ENCODE data around the gene SIM2.

DNA sequence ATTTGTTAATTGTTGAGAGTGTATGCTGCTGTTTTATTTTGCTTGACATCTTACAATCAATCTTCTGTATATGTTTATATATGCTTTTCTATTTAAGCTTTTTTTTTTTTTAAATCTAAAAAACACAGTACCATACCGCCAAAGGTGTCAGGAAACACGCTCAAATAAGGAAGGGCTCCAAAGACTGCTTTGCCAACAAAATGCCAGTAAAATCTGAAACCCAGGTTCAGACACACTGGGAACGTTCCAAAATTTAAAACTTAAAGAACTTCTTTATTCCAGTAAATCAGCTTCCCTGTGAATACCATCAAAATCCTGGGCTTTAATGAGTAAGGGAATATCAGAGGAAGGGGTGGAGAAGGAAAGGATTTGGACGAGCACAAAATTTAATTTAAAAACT, 87.3 kb downstream of the SIM2 start:
- TF ChIP-seq, protein P1, sequence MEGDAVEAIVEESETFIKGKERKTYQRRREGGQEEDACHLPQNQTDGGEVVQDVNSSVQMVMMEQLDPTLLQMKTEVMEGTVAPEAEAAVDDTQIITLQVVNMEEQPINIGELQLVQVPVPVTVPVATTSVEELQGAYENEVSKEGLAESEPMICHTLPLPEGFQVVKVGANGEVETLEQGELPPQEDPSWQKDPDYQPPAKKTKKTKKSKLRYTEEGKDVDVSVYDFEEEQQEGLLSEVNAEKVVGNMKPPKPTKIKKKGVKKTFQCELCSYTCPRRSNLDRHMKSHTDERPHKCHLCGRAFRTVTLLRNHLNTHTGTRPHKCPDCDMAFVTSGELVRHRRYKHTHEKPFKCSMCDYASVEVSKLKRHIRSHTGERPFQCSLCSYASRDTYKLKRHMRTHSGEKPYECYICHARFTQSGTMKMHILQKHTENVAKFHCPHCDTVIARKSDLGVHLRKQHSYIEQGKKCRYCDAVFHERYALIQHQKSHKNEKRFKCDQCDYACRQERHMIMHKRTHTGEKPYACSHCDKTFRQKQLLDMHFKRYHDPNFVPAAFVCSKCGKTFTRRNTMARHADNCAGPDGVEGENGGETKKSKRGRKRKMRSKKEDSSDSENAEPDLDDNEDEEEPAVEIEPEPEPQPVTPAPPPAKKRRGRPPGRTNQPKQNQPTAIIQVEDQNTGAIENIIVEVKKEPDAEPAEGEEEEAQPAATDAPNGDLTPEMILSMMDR (IDR thresholded peaks at IDR 0.05) = no peak
- no peak for TF ChIP-seq POLR2A (IDR thresholded peaks at IDR 0.05)
- TF ChIP-seq EP300 (IDR thresholded peaks at IDR 0.05) = no peak
- no peak for TF ChIP-seq POLR2AphosphoS5 (IDR thresholded peaks at IDR 0.05)

Data from gastroesophageal sphincter (tissue), 3 donors.